ENCODE measurements around the gene CSTF1.

CSTF1 gene

GRCh38 chr20:56348746-56349145, 43.7 kb upstream of the CSTF1 start (continued):
- TF ChIP-seq OSR1 (CRISPR knock-in tag; IDR thresholded peaks at IDR 0.05) (no peak), ISL1 (CRISPR knock-in tag; IDR thresholded peaks at IDR 0.05) (no peak), TCF4 (CRISPR knock-in tag; IDR thresholded peaks at IDR 0.05; ENCODE audit: borderline replicate concordance) (no peak), TOX (CRISPR knock-in tag; IDR thresholded peaks at IDR 0.05; ENCODE audit: borderline replicate concordance) (no peak), RARB (CRISPR knock-in tag; IDR thresholded peaks at IDR 0.05) (no peak), CSDC2 (CRISPR knock-in tag; IDR thresholded peaks at IDR 0.05) (no peak), ZNF8 (CRISPR knock-in tag; IDR thresholded peaks at IDR 0.05) (no peak), ZFP3 (CRISPR knock-in tag; IDR thresholded peaks at IDR 0.05) (no peak)
- TF ChIP-seq, protein P1, sequence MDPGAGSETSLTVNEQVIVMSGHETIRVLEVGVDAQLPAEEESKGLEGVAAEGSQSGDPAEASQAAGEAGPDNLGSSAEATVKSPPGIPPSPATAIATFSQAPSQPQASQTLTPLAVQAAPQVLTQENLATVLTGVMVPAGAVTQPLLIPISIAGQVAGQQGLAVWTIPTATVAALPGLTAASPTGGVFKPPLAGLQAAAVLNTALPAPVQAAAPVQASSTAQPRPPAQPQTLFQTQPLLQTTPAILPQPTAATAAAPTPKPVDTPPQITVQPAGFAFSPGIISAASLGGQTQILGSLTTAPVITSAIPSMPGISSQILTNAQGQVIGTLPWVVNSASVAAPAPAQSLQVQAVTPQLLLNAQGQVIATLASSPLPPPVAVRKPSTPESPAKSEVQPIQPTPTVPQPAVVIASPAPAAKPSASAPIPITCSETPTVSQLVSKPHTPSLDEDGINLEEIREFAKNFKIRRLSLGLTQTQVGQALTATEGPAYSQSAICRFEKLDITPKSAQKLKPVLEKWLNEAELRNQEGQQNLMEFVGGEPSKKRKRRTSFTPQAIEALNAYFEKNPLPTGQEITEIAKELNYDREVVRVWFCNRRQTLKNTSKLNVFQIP (CRISPR knock-in tag; IDR thresholded peaks at IDR 0.05; ENCODE audit: borderline replicate concordance, low read depth): no peak

GRCh38 chr20:56350842-56351241, 41.6 kb upstream of the CSTF1 start:
- ATAC-seq: no peak
- TF ChIP-seq ISL1 (CRISPR knock-in tag; IDR thresholded peaks at IDR 0.05) (no peak), SNAI2 (CRISPR knock-in tag; IDR thresholded peaks at IDR 0.05) (no peak), GLIS3 (CRISPR knock-in tag; IDR thresholded peaks at IDR 0.05) (no peak), ZFP3 (CRISPR knock-in tag; IDR thresholded peaks at IDR 0.05) (no peak), PPARA (CRISPR knock-in tag; IDR thresholded peaks at IDR 0.05; ENCODE audit: borderline replicate concordance) (no peak), CSRNP3 (CRISPR knock-in tag; IDR thresholded peaks at IDR 0.05) (no peak), RARB (CRISPR knock-in tag; IDR thresholded peaks at IDR 0.05) (no peak), ARNTL (CRISPR knock-in tag; IDR thresholded peaks at IDR 0.05; ENCODE audit: borderline replicate concordance, low read depth) (no peak), ZC3H10 (CRISPR knock-in tag; IDR thresholded peaks at IDR 0.05) (no peak), PATZ1 (CRISPR knock-in tag; IDR thresholded peaks at IDR 0.05; ENCODE audit: borderline replicate concordance) (no peak), CSDC2 (CRISPR knock-in tag; IDR thresholded peaks at IDR 0.05) (no peak), TSHZ2 (CRISPR knock-in tag; IDR thresholded peaks at IDR 0.05) (no peak), OSR1 (CRISPR knock-in tag; IDR thresholded peaks at IDR 0.05) (no peak), CREB5 (CRISPR knock-in tag; IDR thresholded peaks at IDR 0.05; ENCODE audit: low read depth) (no peak), ZNF8 (CRISPR knock-in tag; IDR thresholded peaks at IDR 0.05) (no peak), BACH2 (CRISPR knock-in tag; IDR thresholded peaks at IDR 0.05; ENCODE audit: borderline replicate concordance) (no peak), ESRRG (CRISPR knock-in tag; IDR thresholded peaks at IDR 0.05) (no peak)
- TF ChIP-seq, protein P1 (CRISPR knock-in tag; IDR thresholded peaks at IDR 0.05; ENCODE audit: borderline replicate concordance, low read depth): no peak
